ENCODE measurements around the gene TPD52L2.
"Not testable (repeated sequence)": the region's sequence is repeated elsewhere in the genome, so short reads cannot be mapped to it uniquely, and the experiment has no call there.

The TPD52L2 gene

GRCh38 chr20:63896264-63897105, 31.4 kb downstream of the TPD52L2 start:
- peak; percentile 30 to 48 for ATAC-seq

DNA sequence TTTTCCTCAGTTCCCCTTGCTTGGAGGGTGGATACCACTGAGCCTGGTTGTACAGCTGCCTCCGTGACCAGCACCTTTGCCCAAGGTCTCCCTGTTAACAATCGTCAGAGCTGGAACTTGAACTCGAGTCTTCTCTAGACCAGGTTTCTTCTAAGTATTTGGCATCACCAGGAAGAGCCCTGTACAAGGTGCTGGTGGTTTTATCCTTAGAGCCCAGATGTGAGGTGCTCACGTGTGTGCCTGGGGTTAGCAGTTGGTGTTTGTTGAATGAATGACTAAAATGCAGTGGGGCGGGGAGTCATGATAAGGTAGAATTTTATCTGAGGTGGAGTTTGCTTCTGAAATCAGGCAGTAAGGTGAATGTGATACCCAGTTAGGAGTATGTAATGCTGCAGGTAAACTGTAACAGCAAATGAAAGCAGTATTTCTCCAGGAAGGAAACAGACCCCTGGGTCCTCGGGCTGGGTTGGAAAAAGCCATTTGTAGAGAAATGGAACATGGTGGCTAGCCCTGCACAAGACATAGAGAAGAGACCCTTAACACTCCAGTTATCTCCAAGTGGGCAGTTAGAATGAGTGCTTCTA, 33.0 kb downstream of the TPD52L2 start:
- ATAC-seq: no peak

DNA sequence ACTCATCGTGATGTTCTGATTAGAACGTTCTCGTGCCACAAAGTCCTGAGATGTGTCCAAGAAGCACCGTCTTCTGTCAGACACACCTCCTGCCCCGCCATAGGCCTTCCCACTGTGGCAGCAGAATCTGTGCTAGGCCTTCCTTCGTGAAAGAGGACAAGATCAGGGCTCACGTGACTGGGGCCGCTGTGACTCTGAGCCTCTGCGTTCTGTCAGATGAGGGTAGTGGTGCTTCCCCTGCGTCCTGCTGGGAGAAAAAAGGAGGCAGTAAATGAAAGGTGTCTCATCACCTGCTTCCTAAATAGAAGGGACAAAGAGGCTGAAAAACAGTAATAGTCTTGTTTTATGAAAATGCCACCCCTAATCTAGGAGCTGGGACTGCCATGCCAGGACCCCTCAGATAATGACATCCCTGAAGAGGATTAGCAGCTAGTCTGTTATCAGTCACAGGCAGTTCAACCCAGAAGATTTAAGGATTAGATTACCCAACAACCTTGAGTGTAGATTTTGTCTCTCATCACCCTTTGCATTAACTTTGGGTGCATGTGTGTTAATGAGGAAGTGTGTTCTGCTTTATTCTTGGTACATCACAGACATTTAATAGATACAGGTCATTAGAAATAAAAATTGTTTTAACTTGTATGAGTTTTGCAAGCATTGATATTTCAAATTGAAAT, 34.0 kb downstream of the TPD52L2 start:
- no peak for ATAC-seq

DNA sequence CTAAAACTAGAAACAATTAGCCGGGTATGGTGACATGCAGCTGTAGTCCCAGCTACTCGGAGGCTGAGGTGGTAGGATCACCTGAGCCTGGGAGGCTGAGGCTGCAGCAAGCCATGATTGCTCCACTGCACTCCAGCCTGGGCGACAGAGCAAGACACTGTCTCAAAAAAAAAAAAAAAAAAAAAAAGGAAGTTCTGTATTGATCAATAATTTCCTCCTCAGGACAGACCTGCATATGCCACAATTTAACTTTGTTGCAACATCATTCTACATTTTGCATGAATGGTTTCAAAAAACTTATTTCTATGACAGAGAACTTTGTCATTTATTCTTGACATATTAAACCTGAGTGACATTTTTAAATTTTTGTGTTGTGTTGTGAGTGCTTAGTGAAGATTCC, 35.3 kb downstream of the TPD52L2 start:
- no peak for ATAC-seq

DNA sequence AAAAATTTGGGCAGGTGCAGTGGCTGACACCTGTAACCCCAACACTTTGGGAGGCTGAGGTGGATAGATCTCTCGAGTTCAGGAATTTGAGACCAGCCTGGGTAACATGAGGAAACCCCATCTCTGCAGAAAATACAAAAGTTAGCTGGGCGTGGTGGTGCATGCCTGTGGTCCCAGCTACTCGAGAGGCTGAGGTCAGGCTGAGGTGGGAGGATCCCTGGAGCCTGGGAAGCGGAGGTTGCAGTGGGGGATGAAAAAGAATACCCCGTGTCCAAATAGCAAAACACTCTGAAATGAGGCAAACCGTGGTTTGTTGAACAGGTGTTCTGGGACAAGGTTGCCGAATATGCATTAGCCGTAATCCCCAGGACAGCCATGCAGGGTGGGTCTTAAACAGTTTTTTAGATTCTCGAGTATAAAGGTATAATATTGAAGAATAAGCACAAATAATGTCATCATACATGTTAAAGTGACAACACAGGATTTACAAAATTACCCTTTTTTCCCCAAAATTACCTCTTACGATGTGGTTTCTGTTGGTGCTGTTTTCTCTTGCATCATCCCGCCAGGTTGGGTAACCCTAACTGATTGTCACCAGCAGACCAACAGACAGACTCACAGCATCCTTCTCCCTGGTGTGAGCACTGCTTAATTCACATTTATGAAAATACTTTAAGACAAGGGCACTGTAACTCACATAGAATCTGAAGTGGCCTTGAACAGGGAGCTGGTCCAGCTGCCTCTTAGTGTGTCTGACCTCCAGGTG, 38.9 kb downstream of the TPD52L2 start:
- no peak for ATAC-seq

DNA sequence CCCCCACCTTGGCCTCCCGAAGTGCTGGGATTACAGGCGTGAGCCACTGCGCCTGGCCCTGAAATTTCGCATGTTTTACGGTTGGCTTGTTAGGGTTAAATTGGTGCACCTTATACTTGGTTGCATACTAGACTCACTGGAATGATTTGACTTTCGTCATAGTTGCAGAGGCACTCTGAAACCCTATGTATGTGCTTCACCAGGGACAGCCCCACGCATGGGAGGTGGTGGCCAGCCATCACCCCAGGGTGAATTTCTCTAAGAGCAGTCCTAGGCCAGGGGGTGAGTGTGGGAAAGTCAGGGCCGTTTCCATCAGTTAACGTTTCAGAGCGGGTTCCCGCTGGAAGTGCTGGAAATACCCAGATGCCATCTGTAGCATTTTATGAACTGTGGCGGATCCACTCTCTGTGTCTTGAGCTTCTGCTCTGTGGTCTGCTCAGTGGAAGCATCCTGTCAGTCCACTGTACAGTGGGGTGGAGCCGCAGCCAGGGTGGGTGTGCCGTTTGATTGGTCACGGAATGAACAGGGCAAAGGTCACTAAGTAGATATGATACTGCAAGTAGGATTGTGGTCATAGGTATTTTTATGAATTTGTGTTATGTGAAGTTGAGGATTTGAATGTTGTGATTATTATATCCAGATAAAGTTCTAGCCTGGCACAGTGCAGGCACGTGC, 43.1 kb downstream of the TPD52L2 start:
- no peak for ATAC-seq

DNA sequence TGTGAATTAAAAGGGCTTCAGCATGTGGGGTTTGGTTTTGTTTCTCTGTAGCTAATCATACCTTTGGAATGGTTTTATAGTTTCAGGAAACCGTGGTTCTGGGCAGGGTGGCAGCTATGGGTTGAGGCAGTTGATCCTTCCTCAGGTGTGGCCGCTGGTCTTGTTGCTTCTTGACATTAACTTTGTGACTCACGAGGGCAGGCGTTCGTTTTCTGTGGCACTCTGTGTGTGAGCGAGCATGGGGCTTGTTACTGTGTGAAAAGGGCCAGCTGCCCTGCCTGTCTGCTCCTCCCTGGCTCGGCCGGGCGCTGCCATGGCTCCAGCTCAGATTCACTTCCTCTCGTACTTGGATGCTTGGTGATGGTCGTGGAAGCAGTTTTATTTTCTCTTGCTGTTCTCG, 46.1 kb downstream of the TPD52L2 start:
- no peak for ATAC-seq

DNA sequence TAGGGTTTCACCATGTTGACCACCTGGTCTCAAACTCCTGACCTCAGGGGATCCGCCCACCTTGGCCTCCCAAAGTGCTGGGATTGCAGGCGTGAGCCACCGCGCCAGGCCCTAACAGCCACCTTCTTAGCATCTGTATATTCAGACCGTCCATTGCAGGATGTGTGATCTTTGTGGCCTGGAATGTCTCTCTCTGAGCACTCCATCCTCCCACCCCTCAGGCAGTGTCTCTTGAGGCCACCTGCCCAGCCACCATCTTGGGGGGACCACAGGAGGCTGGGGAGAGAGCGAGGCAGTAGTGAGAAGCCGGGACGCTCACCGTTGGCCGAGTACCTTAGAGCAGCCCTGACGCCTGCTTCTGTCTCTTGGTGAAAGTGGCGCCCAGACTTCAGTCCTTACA, 48.7 kb downstream of the TPD52L2 start:
- ATAC-seq: no peak

- no peak for ATAC-seq
These were observed 50.4 kb downstream of the TPD52L2 start for GRCh38 chr20:63915471-63915870.

DNA sequence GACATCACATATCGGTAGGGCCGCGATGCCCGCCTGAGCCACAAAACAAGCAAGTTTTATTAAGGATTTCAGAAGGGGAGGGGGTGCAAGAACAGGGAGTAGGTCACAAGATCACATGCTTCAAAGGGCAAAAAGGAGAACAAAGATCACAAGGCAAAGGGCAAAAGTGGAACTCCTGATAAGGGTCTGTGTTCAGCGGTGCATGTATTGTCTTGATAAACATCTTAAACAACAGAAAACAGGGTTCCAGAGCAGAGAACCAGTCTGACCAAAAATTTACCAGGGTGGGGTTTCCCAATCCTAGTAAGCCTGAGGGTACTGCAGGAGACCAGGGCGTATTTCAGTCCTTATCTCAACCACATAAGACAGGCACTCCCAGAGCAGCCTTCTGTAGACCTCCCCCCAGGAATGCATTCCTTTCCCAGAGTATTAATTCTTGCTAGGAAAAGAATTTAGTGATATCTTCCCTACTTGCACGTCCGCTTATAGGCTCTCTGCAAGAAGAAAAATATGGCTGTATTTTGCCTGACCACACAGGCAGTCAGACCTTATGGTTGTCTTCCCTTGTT, 51.4 kb downstream of the TPD52L2 start:
- not testable (repeated sequence) for ATAC-seq

GRCh38 chr20:63917811-63918210, 52.7 kb downstream of the TPD52L2 start:
- no peak for ATAC-seq

DNA sequence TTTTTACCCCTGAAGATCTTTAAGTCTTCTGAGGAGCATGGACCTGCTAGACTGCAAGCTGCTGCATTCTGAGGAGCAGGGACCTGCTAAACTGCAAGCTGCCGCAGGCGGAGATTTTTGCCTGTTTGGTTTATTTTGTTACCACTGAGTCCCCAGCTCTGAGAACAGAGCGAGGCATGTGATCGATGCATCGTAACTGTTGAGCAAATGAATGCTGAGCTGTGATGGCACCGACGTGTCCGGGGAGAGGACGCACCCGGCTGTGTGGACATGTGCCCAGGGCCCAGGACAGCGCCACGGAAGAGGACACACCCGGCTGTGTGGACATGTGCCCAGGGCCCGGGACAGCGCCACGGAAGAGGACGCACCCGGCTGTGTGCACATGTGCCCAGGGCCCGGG, 54.1 kb downstream of the TPD52L2 start:
- ATAC-seq: no peak

DNA sequence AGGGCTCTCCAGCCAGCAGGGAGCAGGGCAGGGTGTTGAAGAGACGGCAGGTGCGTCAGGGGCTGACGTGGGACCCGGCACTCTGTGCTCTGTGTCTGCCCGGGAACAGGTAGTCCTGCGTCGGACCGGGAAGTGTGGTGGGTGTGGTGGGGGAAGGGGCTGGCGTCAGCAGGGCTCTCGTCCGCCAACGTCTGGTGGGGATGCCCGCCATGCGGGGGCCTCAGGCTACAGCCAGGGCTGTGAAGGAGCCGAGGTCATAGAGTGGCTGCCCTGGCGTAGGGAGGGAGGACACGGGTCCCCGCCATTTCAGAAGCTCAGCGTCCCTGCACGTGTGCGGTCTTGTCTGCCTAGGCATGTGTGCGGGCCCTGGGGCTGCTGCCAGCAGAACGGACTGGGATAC, 55.2 kb downstream of the TPD52L2 start:
- no peak for ATAC-seq

DNA sequence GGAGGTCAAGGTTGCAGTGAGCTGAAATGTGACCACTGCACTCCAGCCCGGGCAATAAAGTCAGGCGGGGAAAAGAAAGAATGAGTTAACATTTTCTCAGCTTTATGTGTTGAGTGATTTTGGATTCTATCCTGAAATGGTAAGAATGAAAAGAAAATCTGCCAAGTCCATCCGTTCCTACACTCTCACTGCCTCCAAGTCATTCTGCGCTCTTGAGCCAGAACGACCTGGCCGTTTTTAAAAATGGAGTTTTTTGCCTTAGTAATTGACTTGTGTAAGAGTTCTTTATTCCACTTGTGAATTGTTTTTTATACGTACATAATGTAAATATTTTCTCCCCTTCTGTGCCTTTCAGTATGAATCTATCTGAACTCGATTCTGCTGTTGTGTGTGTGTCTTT, 58.6 kb downstream of the TPD52L2 start:
- ATAC-seq: no peak

GRCh38 chr20:63924241-63924640, 59.2 kb downstream of the TPD52L2 start:
- no peak for ATAC-seq

GRCh38 chr20:63926298-63926697, 61.2 kb downstream of the TPD52L2 start:
- ATAC-seq: no peak

DNA sequence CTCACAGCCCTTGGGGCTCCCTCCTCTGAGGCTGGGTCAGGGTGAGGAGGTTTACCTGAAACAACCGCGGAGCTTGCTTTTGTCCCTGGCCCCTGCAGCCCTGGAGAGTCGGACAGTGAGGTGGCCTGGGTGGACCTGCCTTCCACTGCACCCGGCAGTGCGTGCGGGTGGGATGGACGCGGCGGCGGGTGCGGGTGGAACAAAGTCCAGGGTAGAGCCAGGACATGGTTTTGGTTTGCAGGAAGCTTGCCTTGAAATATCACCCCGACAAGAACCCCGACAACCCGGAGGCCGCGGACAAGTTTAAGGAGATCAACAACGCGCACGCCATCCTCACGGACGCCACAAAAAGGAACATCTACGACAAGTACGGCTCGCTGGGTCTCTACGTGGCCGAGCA, 64.0 kb downstream of the TPD52L2 start:
- ATAC-seq: no peak

GRCh38 chr20:63929473-63929883, 64.4 kb downstream of the TPD52L2 start:
- ATAC-seq: not testable (repeated sequence)

GRCh38 chr20:63930971-63931553, 66.0 kb downstream of the TPD52L2 start:
- no peak for ATAC-seq

GRCh38 chr20:63931735-63932134, 66.7 kb downstream of the TPD52L2 start:
- ATAC-seq: no peak

GRCh38 chr20:63932606-63933160, 67.6 kb downstream of the TPD52L2 start:
- no peak for ATAC-seq
